GM20000 (cell line): ENCODE data around the gene HMG20B.

ENCODE experiments used
- DNase-seq: peaks from one replicate; pipeline ENCODE4 v3.0.0; 2012; ENCODE audit warnings: low spot score
- CTCF ChIP-seq: IDR thresholded peaks from 2 replicates; pipeline ENCODE4 v1.5.1; 2012; ENCODE audit warnings: mild to moderate bottlenecking, control low read depth; ENCODE audit errors: extremely low read depth, missing control alignments

Gene HMG20B

GRCh38 chr19:3591876-3592613 lies 19.3 kb downstream of the HMG20B start:
- no peak for TF ChIP-seq CTCF
- DNase-seq: no peak

DNA sequence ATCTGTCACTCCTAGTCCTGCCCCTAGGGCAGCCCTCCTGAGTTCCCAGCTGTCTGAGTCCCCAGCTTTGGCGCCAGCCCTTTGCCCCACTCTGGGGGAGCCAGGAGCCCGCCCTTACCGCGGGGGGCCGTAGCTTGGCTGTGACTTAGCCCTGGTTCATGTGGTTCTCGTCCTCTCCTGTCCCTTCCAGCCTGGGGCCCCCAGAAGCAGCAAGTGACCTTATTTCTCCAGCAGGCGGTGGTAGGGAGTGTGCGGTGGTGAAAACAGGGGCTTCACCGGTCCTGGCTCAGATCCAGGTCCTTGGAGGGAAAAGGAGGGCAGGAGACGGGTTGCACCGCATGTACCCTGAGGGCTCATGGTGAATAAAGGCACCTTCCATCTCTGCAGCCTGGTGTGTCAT lies 20.4 kb downstream of the HMG20B start:
- TF ChIP-seq CTCF: no peak
- DNase-seq: no peak

DNA sequence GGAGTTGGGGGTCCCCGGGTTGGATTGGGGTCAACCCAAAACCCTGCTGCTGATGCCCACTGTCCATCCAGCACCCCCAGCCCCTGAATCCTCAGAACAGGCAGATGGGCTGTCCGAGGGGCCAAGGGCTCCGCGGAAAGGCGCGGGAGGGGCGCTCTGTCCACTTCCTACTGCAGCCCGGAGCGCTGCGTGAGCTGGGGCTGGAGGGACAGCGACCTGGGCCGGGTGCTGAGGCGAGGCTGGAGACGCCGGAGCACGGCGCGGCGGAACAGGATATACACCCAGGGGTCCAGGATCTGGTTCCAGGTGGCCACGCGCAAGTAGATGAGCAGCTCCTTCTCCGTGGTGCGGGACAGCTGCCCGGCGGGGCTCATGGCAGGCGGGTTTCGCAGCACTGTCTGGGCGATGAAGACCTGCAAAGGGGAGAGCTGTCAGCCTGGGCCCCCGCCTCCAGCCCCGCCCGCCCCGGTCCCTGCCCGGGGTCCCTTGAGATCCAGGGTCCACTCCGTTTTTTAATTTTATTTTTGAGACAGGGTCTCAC lies 22.8 kb downstream of the HMG20B start:
- no peak for DNase-seq
- TF ChIP-seq CTCF: no peak

DNA sequence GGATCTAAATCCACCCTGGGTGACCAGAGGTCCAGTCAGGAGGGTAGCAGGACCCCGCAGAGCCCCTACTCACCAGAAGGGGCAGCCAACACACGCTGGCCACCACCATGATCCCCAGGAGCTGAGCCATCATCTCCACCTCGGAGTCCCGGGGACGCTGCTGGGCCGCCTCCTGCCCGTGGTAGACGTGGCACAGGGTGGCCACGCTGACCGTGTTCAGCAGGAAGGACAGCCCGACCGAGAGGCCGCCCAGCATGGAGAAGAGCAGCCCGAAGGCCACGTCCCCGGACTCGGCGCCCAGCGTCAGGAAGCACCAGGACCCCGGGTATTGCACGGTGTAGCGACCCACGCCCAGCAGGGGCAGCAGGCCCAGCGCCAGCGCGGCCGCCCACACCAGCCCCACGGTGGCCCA lies 27.0 kb downstream of the HMG20B start:
- DNase-seq: no peak
- TF ChIP-seq CTCF: no peak

DNA sequence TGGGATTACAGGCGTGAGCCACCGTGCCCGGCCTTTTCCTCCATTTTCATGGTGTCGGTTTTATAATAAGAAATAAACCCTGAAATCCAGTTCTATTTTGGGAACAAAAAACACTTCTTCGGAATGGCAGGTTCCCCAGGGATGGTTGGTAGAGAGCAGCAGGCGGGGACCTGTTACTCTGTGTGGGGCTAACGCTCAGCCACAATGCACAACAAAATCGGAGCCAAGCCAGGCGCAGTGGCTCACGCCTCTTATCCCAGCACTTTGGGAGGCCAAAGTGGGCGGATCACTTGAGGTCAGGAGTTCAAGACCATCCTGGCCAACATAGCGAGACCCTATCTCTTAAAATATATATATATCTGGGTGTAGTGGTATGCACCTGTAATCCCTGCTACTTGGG lies 28.3 kb downstream of the HMG20B start:
- TF ChIP-seq CTCF: no peak
- DNase-seq: no peak

DNA sequence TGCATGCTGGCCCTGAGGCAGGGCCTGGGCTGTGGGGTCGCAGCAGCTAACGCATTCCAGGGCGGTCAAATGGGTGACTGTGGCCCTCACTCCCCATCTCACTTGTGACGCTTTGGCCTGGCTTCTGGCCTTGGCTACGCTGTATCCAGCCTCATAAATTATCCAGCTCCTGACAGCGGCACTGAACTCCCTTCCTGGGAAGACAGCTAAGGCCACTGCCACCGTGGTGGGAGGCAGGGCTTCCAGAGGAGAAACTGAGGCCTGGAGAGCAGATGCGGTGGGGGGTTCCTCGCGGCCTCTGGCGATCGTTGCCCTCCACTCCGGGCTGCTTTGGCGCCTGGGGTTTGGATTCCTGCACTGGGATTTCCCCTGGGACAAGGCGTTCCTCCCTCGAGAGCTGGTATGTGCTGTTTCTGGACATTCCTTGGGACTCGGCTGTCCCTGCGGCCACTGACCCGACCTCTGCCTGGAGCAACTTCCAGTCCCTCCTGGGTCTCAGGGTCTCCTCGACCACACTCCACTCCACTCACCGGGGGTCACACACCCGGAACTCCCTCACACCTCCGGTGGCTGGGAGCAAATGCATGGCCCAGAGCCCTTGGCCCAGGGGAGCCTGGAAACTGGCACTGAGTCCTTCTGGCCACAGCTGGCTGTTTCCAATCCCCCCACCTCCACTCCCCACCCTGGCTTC lies 30.5 kb downstream of the HMG20B start:
- no peak for DNase-seq

More for the DNA sequence above, 30.5 kb downstream of the HMG20B start:
- TF ChIP-seq CTCF: no peak
